ENCODE measurements around the gene TNFSF12.

GRCh38 chr17:7590743-7591142 lies 41.9 kb downstream of the TNFSF12 start:
- no peak for TF ChIP-seq EZH2 (IDR thresholded peaks at IDR 0.05; ENCODE audit: insufficient read depth, poor library complexity, severe bottlenecking)
- TF ChIP-seq EZH2phosphoT487 (IDR thresholded peaks at IDR 0.05; ENCODE audit: insufficient read depth, low read depth), result no peak

Data from GM23248 (cell line).